Stimulated activated naive CD8-positive, alpha-beta T cell treated with anti-CD3 and anti-CD28 coated beads, Interleukin-15, Interleukin-2, amounts not matched to agents 100 ng/mL and 50 ng/mL, for 24 hours (primary cell): ENCODE results near the gene CYP4A11.
"Not testable (repeated sequence)": the region's sequence is repeated elsewhere in the genome, so short reads cannot be mapped to it uniquely, and the experiment has no call there.

Experiments used
- H3K27ac Mint-ChIP-seq: one replicate; pipeline ENCODE4 v1.8.0; 2021; ENCODE audit warnings: mild to moderate bottlenecking, mixed read lengths
- H3K27me3 Mint-ChIP-seq: one replicate; pipeline ENCODE4 v1.8.0; 2021; ENCODE audit warnings: mixed read lengths
- H3K36me3 Mint-ChIP-seq: one replicate; pipeline ENCODE4 v1.8.0; 2021; ENCODE audit warnings: low read depth, mixed read lengths
- H3K4me1 Mint-ChIP-seq: one replicate; pipeline ENCODE4 v1.8.0; 2021; ENCODE audit warnings: low read depth, mixed read lengths
- H3K4me3 Mint-ChIP-seq: one replicate; pipeline ENCODE4 v1.8.0; 2021; ENCODE audit warnings: mild to moderate bottlenecking, mixed read lengths
- H3K9me3 Mint-ChIP-seq: one replicate; pipeline ENCODE4 v1.8.0; 2021; ENCODE audit warnings: mixed read lengths

The CYP4A11 gene

DNA sequence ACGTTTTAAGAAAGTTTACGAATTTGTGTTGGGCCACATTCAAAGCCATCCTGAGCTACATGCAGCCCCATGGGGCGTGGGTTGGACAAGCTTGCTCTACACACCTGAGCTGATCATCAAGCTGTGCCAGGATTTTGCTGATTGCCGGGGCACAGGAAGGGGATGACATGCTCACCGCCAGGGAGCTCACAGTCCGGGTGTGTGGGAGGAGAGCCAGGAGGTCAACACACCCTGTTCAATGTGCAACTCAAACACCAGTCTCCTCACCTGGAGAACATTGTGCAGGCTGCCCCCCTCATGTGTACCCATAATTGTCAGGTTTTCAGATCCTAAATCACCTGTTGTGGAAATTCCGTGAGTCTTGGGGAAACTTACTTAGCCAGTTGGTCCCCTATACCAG, 969 bp downstream of the CYP4A11 start:
- no peaks in the 10 kb centered on the region for H3K4me1 Mint-ChIP-seq
- peaks cover 3% of the 10 kb centered on the region for H3K27me3 Mint-ChIP-seq
- no peaks in the 10 kb centered on the region for H3K36me3 Mint-ChIP-seq
- no peaks in the 10 kb centered on the region for H3K9me3 Mint-ChIP-seq
- no peak overlapping the region for H3K4me3 Mint-ChIP-seq
- H3K27ac Mint-ChIP-seq = no peak overlapping the region

DNA sequence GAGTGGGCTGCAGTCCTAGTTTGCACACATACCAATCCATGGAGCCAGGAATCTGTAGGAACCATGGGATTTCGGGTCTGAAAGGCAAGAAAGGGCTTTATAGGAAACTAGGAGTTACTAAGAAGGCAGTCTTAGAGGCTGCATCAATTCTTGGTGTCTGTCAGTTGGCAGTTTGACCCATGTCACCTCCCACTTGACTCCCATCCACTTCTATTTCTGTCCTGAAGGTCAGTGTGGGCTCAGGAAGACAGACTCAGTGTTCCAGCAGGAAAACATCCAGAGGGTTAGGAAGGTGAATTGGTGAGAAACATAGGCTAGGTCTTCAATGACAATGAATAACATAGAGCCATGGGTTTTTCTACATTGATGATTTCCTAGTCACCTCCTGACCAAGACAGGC, 4.0 kb downstream of the CYP4A11 start:
- H3K36me3 Mint-ChIP-seq = no peaks in the 10 kb centered on the region
- peaks cover 3% of the 10 kb centered on the region for H3K27me3 Mint-ChIP-seq
- no peaks in the 10 kb centered on the region for H3K9me3 Mint-ChIP-seq
- no peak overlapping the region for H3K4me3 Mint-ChIP-seq
- H3K27ac Mint-ChIP-seq = no peak overlapping the region
- no peaks in the 10 kb centered on the region for H3K4me1 Mint-ChIP-seq

DNA sequence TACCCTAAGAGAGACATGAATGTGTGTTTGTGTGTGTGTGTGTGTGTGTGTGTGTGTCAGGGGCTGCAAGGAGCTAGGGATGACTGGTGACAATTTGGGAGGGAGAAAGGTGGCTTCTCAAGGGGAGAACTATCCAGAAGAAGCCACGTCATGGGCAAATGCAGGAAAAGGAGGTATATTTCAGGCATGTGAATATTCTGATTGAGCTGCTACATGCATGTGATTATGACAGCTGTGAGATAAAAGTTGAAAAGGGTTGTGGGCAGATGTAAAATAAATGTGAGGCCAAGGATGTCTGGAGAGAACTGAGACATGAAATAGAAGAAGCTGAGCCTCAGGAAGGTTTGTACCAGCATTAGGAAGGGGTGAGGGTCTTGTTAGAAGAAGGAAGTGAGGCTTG, 4.5 kb downstream of the CYP4A11 start:
- no peaks in the 10 kb centered on the region for H3K9me3 Mint-ChIP-seq
- H3K27ac Mint-ChIP-seq = no peak overlapping the region
- no peaks in the 10 kb centered on the region for H3K4me1 Mint-ChIP-seq
- H3K36me3 Mint-ChIP-seq = no peaks in the 10 kb centered on the region
- no peak overlapping the region for H3K4me3 Mint-ChIP-seq
- peaks cover 6% of the 10 kb centered on the region for H3K27me3 Mint-ChIP-seq

DNA sequence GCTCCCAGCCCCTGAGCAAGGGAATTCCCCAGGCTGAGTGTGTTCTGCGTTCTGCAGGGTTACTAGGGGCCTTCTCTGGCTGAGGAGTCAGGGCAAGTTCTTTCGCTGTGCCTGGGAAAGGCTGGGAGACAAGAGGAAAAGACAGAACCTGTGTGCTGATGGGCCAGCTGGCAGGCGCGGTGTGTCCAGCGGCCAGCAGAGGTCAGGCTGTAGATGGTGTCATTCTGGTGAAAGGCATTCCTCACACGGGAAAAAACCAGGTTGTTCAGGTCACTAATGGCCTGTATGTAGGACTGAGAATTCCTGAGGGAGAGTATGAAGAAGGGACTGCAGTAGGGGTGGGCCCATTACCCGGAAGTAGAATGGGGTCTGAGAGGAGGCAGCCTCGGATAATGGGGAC, 6.4 kb downstream of the CYP4A11 start:
- H3K4me3 Mint-ChIP-seq, H3K36me3 Mint-ChIP-seq, H3K4me1 Mint-ChIP-seq, H3K27ac Mint-ChIP-seq, H3K9me3 Mint-ChIP-seq: not testable (repeated sequence)
- H3K27me3 Mint-ChIP-seq = peaks cover 15% of the 10 kb centered on the region

DNA sequence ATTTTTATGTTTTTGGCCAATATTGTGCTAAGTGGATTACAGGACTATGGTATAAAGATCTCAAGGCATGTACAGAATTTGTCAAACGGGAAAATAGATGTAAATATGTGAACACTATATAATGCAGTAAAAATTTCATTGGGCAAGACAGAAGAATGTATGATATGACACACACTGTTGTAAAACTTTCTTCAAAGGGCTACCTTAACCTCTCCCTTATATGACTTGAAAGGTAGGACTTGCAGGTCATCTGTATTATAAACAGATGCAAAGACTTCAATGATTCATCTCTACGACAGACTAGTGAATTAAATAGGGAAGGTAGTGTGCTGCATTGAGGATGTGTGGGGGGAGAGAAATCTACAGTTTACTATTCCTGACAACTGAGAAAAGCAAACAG, 9.3 kb downstream of the CYP4A11 start:
- not testable (repeated sequence) for H3K4me1 Mint-ChIP-seq, H3K4me3 Mint-ChIP-seq, H3K9me3 Mint-ChIP-seq, H3K27ac Mint-ChIP-seq, H3K36me3 Mint-ChIP-seq
- peaks cover 22% of the 10 kb centered on the region for H3K27me3 Mint-ChIP-seq

DNA sequence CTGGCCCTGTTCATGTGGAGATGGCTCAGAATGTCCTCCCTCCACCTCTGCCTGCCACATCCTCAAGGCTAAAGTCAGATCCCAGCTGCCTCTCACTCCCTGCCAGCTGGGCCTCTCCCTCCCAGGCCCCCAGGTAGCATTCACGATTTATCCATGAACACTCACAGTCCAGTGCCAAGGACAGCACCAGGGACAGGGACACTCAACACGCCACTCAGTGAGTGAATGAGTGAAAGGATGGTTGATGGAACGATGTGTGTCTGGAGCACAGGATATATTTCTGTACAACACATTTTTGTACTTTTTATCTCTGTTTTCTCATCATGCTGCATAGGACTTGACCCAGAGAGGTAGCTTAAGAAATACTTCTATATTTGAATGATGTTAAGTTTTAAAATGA, 10.1 kb downstream of the CYP4A11 start:
- H3K36me3 Mint-ChIP-seq = no peaks in the 10 kb centered on the region
- H3K4me1 Mint-ChIP-seq = no peaks in the 10 kb centered on the region
- H3K27me3 Mint-ChIP-seq = peaks cover 22% of the 10 kb centered on the region
- no peak overlapping the region for H3K4me3 Mint-ChIP-seq
- H3K27ac Mint-ChIP-seq = no peak overlapping the region
- no peaks in the 10 kb centered on the region for H3K9me3 Mint-ChIP-seq

DNA sequence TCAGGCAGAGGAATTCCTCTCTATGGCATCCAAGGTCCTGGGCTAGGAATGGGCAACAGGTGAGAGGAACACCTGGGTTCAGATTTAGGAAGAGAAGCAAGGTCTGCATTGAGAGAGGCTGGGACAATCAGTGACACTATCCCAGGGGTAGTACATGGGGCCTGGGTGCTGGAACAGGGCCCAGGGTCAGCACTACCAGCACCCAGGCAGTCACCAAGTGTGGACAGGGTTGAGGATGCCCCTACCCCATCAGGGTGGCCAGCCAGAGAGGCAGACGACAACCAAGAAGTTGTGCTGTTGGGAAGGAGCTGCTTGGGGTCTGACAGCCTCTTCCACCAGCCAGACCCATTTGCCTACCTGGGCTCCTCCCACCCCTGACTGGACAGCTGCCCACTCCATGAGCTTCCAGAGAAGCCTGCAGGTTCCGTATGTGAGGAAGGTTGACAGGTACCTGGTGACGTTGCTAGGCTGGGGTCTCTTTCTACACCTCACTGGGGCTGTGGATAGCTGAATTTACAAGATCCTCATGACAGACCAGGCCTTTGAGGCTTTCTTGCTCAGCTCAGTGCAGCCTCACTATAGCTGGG, 13.9 kb downstream of the CYP4A11 start:
- no peak overlapping the region for H3K27ac Mint-ChIP-seq
- no peak overlapping the region for H3K4me3 Mint-ChIP-seq

DNA sequence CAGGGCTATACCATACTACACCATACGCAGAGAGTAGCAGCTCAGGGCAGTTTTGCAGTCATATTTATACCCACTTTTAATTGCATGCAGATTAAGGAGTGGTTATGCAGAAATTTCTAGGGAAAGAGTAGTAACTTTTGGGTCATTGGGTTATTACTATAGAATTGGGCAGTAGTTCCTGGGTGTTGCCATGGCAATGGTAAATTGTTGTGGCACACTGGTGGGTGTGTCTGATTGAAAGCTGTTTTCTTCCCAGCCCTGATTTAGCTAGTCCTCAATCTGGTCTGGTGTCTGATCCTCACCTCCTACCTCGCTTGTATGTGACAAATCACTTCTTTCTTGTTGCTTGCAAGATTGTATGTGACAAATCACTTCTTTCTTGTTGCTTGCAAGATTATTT, 30.5 kb downstream of the CYP4A11 start:
- Mint-ChIP-seq H3K4me1 (no peaks in the 10 kb centered on the region), H3K27me3 (peaks cover 11% of the 10 kb centered on the region), H3K9me3 (peaks cover 9% of the 10 kb centered on the region), H3K4me3 (no peak overlapping the region), H3K27ac (no peak overlapping the region), H3K36me3 (no peaks in the 10 kb centered on the region)

More for the DNA sequence above, 13.9 kb downstream of the CYP4A11 start:
- H3K4me1 Mint-ChIP-seq = no peaks in the 10 kb centered on the region
- peaks cover 11% of the 10 kb centered on the region for H3K9me3 Mint-ChIP-seq
- H3K36me3 Mint-ChIP-seq = no peaks in the 10 kb centered on the region
- peaks cover 41% of the 10 kb centered on the region for H3K27me3 Mint-ChIP-seq

DNA sequence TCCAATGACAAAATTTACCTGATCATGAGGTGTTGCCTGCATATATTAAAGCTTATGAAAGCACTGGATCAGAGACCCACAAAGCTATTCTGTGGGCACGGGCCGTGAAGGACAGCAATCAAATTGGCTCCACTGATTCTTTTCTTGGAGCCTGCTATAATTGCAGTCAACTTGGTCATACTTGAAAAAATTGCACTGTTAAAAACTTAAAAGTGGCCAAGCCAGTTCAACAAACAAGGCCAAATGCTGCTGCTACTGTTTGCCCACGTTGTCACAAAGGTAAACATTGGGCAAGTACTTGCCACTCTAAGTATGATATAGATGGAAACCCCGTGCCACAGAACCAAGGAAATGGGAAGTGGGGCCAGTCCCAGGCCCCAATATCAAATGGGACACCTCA, 37.8 kb downstream of the CYP4A11 start:
- peaks cover 24% of the 10 kb centered on the region for H3K27me3 Mint-ChIP-seq
- no peaks in the 10 kb centered on the region for H3K4me1 Mint-ChIP-seq
- H3K9me3 Mint-ChIP-seq = peaks cover 8% of the 10 kb centered on the region
- H3K36me3 Mint-ChIP-seq = no peaks in the 10 kb centered on the region
- H3K4me3 Mint-ChIP-seq = no peak overlapping the region
- H3K27ac Mint-ChIP-seq = no peak overlapping the region

DNA sequence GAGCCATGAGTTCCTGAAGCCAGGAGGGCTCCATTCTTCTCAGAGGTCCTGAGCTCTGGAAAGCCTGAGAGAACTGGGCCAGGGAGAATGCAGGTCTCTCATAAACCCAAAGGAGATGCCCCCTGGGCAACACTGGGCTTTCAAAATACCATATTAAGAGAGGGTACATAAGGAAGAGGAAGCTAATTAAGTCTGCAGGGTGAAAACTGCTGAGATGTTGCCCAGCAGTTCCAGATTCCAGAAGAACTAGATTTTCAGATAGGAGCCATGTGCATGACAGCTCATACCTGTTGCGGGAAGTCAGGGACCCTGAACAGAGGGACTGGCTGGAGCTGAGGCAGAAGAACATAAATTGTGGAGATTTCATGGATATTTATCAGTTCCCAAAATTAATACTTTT, 40.9 kb downstream of the CYP4A11 start:
- H3K4me1 Mint-ChIP-seq = no peaks in the 10 kb centered on the region
- no peak overlapping the region for H3K4me3 Mint-ChIP-seq
- H3K27me3 Mint-ChIP-seq = peaks cover 26% of the 10 kb centered on the region
- H3K36me3 Mint-ChIP-seq = no peaks in the 10 kb centered on the region
- H3K9me3 Mint-ChIP-seq = no peaks in the 10 kb centered on the region
- H3K27ac Mint-ChIP-seq = no peak overlapping the region

DNA sequence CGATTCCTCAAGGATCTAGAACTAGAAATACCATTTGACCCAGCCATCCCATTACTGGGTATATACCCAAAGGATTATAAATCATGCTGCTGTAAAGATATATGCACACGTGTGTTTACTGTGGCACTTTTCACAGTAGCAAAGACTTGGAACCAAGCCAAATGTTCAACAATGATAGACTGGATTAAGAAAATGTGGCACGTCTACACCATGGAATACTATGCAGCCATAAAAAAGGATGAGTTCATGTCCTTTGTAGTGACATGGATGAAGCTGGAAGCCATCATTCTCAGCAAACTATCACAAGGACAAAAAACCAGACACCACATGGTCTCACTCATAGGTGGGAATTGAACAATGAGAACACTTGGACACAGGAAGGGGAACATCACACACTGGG, 59.6 kb downstream of the CYP4A11 start:
- H3K27me3 Mint-ChIP-seq, H3K4me3 Mint-ChIP-seq, H3K27ac Mint-ChIP-seq, H3K36me3 Mint-ChIP-seq, H3K9me3 Mint-ChIP-seq, H3K4me1 Mint-ChIP-seq: not testable (repeated sequence)
